Measurements from ENCODE around the gene CCDC24.

CCDC24 gene

DNA sequence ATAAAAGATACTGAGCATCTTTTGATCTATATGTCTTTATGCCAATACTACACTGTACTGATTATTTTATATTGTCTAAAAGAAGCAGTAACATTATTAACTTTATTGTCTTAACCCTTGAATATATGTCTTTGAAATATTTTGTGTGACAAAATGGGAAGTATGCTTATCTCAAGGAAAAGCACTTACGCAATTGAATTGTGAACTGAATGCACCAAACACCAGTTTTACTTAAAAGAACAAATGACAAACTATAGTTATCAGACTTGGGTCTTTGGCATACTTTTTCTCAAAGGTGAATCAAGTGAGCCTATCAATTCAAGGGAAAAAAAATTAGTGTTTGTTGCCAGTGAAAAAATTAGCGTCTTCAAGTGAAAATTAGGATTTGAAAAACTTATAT lies 49.0 kb downstream of the CCDC24 start:
- DNase-seq (ENCODE audit: low spot score): no peak

DNA sequence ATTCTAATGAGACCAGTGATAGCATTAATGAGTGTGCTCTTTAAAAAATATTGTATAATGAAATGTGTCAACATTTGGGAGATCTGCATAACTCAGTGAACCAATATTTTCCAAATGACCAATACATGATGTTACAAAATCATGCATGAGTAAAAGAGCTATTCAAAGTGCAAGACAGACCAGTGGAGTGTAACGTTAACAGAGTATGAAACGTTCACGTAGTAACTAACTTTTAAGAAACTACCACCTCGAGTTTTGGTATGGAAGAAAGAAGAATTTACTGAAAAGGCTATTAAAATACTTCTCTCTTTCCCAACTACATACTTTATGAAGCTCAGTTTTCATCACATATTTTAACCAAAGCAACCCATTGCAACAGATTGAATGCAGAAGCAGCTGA lies 49.4 kb downstream of the CCDC24 start:
- no peak for DNase-seq (ENCODE audit: low spot score)

GRCh38 chr1:44043176-44044070 lies 52.0 kb downstream of the CCDC24 start:
- DNase-seq (ENCODE audit: low spot score): no peak

DNA sequence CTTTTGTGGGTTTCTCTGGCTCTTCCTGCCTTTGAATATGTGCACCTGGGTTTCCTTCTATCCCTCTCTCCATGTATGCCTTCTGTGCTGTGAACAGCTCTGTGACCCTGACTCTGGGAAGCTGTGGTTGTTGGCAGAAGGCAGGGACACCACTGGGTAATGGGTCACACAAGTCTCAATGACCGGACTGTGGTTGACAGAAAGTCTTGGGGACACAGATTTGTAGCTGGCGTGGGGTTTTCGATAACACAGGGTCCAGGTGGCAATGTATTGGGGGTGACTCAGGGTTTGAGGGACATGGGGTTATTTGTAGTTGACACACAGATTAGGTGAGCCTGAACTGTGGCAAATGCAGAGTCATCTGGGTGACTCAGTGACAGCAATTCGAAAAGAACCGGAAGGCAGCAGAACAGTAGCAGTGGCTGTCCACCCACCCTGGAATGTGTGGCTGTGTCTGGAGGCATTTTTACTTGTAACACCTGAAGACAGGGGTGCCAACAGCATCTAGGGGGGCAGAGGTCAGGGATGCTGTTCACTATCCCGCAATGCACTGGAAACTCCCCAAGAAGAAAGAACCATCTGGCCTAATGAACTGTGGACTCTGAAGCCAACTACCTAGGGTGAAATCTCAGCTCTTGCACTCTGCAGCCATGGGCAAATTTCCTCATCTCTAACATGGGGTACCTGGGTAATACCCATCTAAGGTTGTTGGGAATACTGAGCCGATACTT lies 52.8 kb downstream of the CCDC24 start:
- no peak for DNase-seq (ENCODE audit: low spot score)

DNA sequence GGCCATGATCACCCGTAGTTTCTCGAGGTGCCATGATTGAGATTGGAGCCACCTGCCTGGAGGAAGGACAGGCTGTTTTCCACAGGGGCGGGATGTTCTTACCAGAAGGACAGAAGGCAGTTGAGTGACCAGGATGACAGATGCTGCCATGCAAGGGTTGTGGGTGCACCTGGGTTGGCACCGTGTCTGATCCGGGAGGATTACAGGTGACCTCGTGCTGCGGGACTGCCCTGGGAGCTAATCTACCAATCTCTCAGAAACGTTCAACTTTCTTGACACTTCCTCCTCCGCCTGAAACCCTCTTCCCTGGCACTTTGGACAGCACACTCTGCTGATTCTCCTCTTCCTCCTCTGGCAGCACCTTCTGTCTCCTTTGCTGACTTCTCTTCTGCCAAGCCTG lies 53.7 kb downstream of the CCDC24 start:
- no peak for DNase-seq (ENCODE audit: low spot score)
